Spinal cord (tissue), 10 donors: ENCODE results near the gene PGAP2. TPM values are rescaled to one million over a fixed set of nuclear protein-coding genes. Genes with fewer than 3 reads are reported as not detected.
A peak's percentile ranks its signal among the peaks of the same experiment; 100 is the strongest.
"Not testable (repeated sequence)": the region's sequence is repeated elsewhere in the genome, so short reads cannot be mapped to it uniquely, and the experiment has no call there.

Experiments
- DNase-seq, 6 donors: peaks; one replicate each; pipeline versions ENCODE4 v3.0.0 to v3.0.0-alpha.2; 2013 to 2015; ENCODE audit warnings: low spot score in 6 of 6, low read depth in 4 of 6
- H3K27ac ChIP-seq: one replicate; pipeline ENCODE4 v1.5.1; 2013; ENCODE audit warnings: low read depth, low read length, control low read depth
- H3K27me3 ChIP-seq: one replicate; pipeline ENCODE4 v1.6.1; 2013; ENCODE audit warnings: low read length; ENCODE audit not compliant: control insufficient read depth, insufficient read depth
- H3K36me3 ChIP-seq: one replicate; pipeline ENCODE4 v1.6.1; 2013; ENCODE audit warnings: low read length; ENCODE audit not compliant: control insufficient read depth, insufficient read depth
- H3K4me1 ChIP-seq: one replicate; pipeline ENCODE4 v1.6.1; 2013; ENCODE audit warnings: low read length; ENCODE audit not compliant: control insufficient read depth, insufficient read depth
- H3K4me3 ChIP-seq: one replicate; pipeline ENCODE4 v1.5.1; 2013; ENCODE audit warnings: low read depth, low read length, control low read depth
- H3K9me3 ChIP-seq: one replicate; pipeline ENCODE4 v1.6.1; 2013; ENCODE audit warnings: low read length; ENCODE audit not compliant: control insufficient read depth, insufficient read depth
- WGBS: methylation state at CpG from one replicate; pipeline ENCODE4 v1.1.5; 2013; ENCODE audit warnings: missing lambda C conversion rate; ENCODE audit not compliant: insufficient coverage; 5-methylcytosine and 5-hydroxymethylcytosine counted together
- polyA plus RNA-seq, 2 donors: library from polyadenylated mRNA; unstranded; fragments of 120-200 nt; gene quantifications; one replicate each; pipeline ENCODE4 v1.2.1, GENCODE V29; 2013; ENCODE audit not compliant: insufficient read length in 2 of 2
- total RNA-seq, 2 donors: library from RNA; depleted of rRNA in 1 of 2; stranded (reverse); fragments of 120-200 nt in 1 of 2; fragments of >200 nt in 1 of 2; gene quantifications; one replicate each; pipeline versions ENCODE4 v1.2.3 to v1.2.4, GENCODE V29; 2013 to 2014
- donor health status: healthy.

PGAP2 gene
- total and polyA plus RNA-seq, 4 donors = 9.5 to 46.5 (median 21.2) TPM

- Histone ChIP-seq H3K27me3 (no peaks in the 10 kb centered on the region), H3K4me3 (no peak overlapping the region), H3K36me3 (no peaks in the 10 kb centered on the region), H3K9me3 (no peaks in the 10 kb centered on the region), H3K4me1 (peaks cover 9% of the 10 kb centered on the region), H3K27ac (no peak overlapping the region)
- no peak for DNase-seq
- 69% methylated on average over 2 of the region's 4 CpGs for WGBS
Observed at GRCh38 chr11:3802011-3802790, 6.2 kb upstream of the PGAP2 start.

GRCh38 chr11:3803726-3804495 lies 4.4 kb upstream of the PGAP2 start:
- H3K4me1 ChIP-seq = peaks cover 9% of the 10 kb centered on the region
- no peak overlapping the region for H3K27ac ChIP-seq
- no peaks in the 10 kb centered on the region for H3K36me3 ChIP-seq
- H3K27me3 ChIP-seq = no peaks in the 10 kb centered on the region
- H3K4me3 ChIP-seq = no peak overlapping the region
- no peaks in the 10 kb centered on the region for H3K9me3 ChIP-seq
- WGBS = 100% methylated on average over 2 of the region's 11 CpGs
- DNase-seq = no peak

- peak overlapping the region; percentile 77 for H3K4me3 ChIP-seq
- peaks cover 3% of the 10 kb centered on the region for H3K36me3 ChIP-seq
- no peaks in the 10 kb centered on the region for H3K27me3 ChIP-seq
- WGBS = 53% methylated on average over 2 of the region's 5 CpGs
- H3K9me3 ChIP-seq = no peaks in the 10 kb centered on the region
- H3K27ac ChIP-seq = no peak overlapping the region
- peaks cover 9% of the 10 kb centered on the region for H3K4me1 ChIP-seq
- peak in 1 of 6 donors; percentile 29 for DNase-seq
Observed at GRCh38 chr11:3808861-3809623, 682 bp downstream of the PGAP2 start.

GRCh38 chr11:3809624-3809928 lies 1.2 kb downstream of the PGAP2 start:
- Histone ChIP-seq H3K27me3 (no peaks in the 10 kb centered on the region), H3K27ac (no peak overlapping the region), H3K36me3 (peaks cover 3% of the 10 kb centered on the region), H3K4me3 (no peak overlapping the region), H3K9me3 (no peaks in the 10 kb centered on the region), H3K4me1 (peaks cover 9% of the 10 kb centered on the region)
- no peak for DNase-seq
- 100% methylated on average over 1 of the region's 1 CpG for WGBS

GRCh38 chr11:3810446-3810845 lies 2.1 kb downstream of the PGAP2 start:
- Histone ChIP-seq H3K4me3 (no peak overlapping the region), H3K9me3 (no peaks in the 10 kb centered on the region), H3K36me3 (peaks cover 3% of the 10 kb centered on the region), H3K27me3 (no peaks in the 10 kb centered on the region), H3K4me1 (peaks cover 9% of the 10 kb centered on the region), H3K27ac (no peak overlapping the region)
- DNase-seq = no peak
- WGBS = 92% methylated on average over 3 of the region's 3 CpGs

- no peak overlapping the region for H3K27ac ChIP-seq
Observed at GRCh38 chr11:3810951-3811350, 2.6 kb downstream of the PGAP2 start.

GRCh38 chr11:3814832-3815231 lies 6.5 kb downstream of the PGAP2 start:
- WGBS = 100% methylated on average over 2 of the region's 5 CpGs
- H3K27me3 ChIP-seq, DNase-seq, H3K4me3 ChIP-seq, H3K27ac ChIP-seq, H3K36me3 ChIP-seq, H3K4me1 ChIP-seq, H3K9me3 ChIP-seq: not testable (repeated sequence)

More at GRCh38 chr11:3810951-3811350, 2.6 kb downstream of the PGAP2 start:
- Histone ChIP-seq H3K36me3 (peaks cover 3% of the 10 kb centered on the region), H3K27me3 (no peaks in the 10 kb centered on the region), H3K9me3 (no peaks in the 10 kb centered on the region), H3K4me1 (peaks cover 9% of the 10 kb centered on the region), H3K4me3 (no peak overlapping the region)
- DNase-seq = no peak
- 93% methylated on average over 3 of the region's 4 CpGs for WGBS

GRCh38 chr11:3815845-3816244 lies 7.5 kb downstream of the PGAP2 start:
- WGBS = 43% methylated on average over 1 of the region's 4 CpGs
- peaks cover 9% of the 10 kb centered on the region for H3K36me3 ChIP-seq
- DNase-seq = no peak
- H3K9me3 ChIP-seq = no peaks in the 10 kb centered on the region
- no peaks in the 10 kb centered on the region for H3K4me1 ChIP-seq
- no peak overlapping the region for H3K4me3 ChIP-seq
- H3K27me3 ChIP-seq = no peaks in the 10 kb centered on the region
- no peak overlapping the region for H3K27ac ChIP-seq

GRCh38 chr11:3816673-3817072 lies 8.3 kb downstream of the PGAP2 start:
- 88% methylated on average over 2 of the region's 2 CpGs for WGBS
- H3K27me3 ChIP-seq = no peaks in the 10 kb centered on the region
- H3K36me3 ChIP-seq = peaks cover 8% of the 10 kb centered on the region
- H3K27ac ChIP-seq = no peak overlapping the region
- no peaks in the 10 kb centered on the region for H3K4me1 ChIP-seq
- no peak overlapping the region for H3K4me3 ChIP-seq
- no peak for DNase-seq
- no peaks in the 10 kb centered on the region for H3K9me3 ChIP-seq
